ENCODE measurements around the gene KIF21A.

The KIF21A gene

DNA sequence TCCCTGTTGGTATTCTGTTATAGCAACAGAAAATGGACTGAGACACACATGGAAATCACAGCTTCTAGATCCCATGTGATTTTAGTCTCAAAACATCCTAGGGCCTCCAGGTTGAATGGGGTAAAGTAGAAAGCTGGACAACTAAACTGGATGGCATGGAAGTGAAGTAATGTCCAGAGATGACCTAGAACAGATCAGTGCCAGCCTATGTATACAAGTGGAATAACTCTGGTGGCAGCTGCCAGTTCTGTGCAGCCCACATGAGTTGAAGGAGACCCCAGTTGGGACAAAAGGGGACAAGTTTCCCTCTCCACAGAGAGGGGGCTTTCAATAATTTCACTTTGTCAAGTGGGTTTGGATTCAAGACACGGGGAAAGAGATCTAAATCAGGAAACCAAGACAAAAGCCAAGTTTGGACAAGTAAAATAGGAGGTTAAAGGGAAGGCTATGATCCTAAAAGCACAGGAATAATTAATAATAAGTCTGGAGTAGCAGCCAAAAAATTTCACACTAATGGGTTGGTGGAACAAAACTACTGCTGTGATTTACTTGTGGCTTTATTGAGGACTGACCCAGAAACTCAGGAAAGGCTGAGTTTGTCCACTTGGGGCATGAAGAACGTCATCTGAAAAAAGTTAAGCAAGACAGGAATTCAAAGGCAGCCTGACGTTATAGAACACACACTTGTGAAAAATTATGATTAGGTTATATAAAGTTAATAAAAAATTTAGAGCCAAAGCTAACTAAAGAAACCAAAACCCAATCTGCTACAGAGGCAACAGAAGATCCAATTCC lies 11.7 kb downstream of the KIF21A start:
- DNase-seq = no peak

DNA sequence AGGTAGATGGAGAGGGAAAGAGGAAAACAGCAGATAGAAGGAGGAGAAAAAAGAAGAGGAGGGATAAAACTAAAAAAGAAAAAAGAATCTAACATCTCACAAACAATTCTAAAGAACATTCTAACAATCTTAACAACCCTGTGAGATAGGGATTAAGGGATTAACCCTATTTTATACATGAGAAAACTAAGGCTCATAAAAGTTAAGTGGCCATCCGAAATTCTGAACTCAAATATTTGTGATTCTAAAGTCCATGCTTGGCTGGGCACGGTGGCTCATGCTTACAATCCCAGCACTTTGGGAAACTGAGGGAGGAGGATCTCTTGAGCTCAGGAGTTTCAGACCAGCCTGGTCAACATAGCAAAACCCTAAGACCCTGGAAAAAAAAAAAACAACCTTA lies 13.1 kb downstream of the KIF21A start:
- DNase-seq = no peak

DNA sequence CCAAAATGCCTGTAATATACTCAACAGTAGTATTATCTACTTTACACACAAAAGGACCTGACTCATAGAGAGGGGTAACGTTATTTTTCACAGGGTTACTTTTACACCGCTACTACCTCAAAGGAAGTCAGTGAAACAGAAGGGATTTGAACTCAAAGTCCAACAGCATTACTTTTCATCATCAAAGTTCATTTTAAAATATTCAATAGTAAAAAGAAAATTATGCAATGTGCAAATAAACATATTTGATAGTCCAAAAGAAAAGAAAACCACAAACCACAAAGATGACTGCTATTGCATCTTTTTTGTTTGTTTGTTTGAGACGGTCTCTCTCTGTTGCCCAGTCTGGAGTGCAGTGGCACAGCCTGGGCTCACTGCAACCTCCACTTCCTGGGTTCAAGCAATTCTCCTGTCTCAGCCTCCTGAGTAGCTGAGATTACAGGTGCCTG lies 15.5 kb downstream of the KIF21A start:
- no peak for DNase-seq

DNA sequence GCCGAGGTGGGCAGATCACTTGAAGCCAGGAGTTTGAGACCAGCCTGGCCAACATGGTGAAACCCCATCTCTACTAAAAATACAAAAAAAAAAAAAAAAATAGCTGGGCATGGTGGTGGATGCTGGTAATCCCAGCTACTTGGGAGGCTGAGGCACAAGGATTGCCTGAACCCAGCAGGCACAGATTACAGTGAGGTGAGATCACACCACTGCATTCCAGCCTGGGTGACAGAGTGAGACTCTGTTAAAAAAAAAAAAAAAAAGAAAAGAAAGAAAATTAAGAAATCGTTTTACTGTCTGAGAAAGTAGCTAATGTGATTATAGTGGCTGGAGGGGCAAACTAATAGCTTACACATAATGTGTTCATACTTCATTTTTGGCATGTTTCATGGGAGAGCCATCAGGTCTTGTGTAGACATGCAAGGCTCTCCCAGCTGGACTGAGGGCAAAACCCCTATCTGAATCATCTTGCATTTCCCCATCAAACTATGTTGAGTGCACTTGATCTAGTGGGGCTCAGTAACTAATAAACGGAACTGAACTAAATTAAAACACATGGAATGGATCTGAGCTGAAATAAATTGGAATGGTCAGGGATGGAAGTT lies 16.2 kb downstream of the KIF21A start:
- DNase-seq = no peak

DNA sequence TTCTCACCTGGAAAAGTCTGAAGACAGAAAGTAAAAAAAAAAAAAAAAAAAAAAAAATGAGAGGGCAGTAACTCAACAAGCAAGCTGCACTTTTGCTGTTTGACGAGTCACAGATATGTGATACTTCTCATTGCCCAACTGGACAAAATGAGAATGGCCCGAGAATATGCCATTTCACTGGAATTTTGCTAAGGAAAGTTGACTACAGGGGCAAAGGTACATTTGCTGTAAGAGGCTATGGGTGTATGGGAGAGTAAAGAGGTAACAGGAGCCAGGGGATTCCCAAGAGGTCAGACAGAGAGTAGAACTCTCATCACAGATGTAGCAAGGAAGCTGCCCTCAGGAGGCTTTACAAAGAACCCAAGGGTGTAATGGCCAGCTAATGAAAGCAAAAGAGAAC lies 22.9 kb downstream of the KIF21A start:
- no peak for DNase-seq

DNA sequence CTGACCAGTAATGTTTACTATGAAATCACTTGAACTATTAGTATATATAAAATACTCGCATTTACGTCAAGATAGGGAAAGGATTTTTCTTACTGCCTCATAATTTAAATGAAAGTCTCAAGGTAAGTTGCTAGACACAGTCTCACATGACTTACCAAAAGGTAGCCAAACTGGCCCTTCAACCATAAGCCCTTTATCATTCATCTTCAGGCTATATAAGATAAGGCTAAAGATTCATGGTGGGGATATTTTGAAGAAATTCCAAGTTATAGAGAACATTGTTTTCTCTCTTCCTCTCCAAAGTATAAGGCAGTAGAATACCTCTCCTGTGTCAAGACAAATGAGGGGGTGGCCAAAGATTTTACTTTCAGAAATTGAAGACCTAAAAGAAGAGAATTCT lies 23.4 kb downstream of the KIF21A start:
- DNase-seq = no peak

DNA sequence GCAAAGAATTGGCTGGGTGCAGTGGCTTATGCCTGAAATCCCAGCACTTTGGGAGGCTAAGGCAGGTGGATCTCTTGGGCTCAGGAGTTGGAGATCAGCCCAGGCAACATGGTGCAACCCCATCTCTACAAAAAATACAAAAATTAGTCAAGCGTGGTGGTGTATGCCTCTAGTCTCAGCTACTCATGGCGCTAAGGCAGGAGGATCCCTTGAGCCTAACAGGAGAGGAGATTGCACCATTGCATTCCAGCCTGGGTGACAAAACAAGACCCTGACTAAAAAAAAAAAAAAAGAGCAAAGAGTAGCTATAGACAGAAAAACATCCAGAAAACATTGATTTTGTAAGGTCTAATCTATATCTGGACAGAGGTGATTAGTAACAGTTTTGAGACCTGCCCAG lies 25.0 kb downstream of the KIF21A start:
- DNase-seq = no peak

DNA sequence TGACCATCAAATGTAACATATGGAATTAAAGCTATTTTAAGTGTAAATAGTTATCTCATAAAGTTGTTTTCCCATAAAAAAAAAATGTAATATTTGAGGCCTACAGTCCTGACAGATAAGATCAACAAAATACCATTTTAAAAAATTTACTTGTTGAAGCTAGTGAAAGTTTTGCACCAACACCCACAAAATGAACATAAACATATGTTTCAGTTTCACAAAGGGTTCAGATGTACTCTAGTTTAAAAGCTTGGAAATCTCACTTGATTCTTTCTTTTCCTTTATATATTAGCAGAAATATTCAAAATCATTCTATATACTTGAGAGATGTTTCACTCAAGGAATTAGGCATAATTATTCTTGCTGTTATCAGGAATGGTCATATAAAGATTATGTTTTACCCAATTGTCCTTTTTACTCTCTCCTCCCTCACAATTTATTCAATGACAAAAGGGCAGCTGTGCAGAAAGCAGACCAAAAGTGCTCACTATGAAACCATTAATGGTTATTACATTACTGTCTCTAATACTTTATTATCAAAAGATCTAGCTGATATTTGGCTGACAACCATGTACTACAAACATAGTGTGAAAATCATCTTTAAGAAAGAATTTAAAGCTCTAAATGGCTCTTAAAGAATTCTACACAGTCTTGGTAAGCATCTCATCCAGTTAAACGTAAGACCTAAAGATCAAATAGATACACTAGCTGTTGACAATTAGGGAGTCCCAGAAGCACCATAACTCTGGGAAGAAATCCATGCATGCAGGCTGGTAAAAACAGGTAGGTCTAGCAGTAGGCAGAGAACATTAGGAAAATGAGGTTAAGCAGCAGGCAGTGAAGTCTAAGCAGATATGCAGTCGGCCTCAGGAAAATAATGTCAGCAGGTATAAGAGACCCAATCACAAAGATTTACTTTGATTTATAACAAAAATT lies 28.8 kb downstream of the KIF21A start:
- DNase-seq = no peak

DNA sequence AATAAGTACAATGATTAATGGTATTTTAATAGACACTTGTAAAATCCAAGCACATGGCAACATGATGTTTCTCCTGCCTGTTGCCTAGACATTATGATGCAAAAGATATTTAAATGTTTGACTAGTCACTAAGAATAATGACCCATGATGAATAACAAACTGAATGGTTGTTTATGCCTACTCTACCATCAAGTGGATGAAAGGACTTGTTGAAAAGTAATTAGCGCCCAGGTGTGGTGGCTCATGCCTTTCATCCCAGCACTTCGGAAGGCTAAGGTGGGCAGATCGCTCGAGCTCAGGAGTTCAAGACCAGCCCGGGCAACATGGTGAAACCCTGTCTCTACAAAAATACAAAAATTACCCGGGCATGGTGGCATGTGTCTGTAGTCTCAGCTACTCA lies 30.7 kb downstream of the KIF21A start:
- DNase-seq = no peak

DNA sequence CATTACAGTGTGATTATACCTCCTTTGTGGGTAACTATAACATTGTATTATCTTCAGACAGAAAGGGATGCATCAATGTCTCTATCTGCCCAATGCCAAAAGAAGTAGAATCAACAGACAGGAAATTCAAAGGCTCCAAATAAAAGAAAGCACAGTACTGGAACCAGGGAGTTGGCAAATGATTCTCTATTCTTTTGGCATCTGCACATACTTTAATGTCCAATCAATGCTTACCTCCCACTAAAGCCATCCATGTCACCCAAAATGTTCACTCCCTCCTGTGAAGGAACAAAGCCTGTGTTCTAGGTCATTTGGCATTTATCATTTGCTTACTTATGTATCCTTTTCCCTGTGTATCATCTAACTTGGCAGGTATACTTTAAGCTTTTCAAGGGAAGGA lies 36.7 kb downstream of the KIF21A start:
- no peak for DNase-seq

DNA sequence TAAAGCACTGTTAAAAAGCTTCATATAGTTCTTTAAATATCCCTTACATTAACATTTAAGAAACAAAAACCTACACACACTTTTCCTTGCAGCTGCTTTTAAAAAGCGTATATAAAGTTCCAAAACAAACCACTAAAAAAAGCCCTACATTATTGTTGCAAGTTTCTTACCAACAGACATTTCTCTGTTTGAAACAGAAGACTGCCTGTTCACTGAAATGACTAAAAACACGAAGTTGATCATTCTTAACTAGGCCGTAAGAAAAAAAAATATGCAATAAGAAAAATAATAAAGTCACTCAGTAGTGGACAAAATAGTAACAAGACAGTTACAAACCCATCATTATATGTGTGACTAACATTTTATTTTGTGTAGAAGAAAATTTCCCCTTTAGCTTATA lies 37.3 kb downstream of the KIF21A start:
- no peak for DNase-seq

DNA sequence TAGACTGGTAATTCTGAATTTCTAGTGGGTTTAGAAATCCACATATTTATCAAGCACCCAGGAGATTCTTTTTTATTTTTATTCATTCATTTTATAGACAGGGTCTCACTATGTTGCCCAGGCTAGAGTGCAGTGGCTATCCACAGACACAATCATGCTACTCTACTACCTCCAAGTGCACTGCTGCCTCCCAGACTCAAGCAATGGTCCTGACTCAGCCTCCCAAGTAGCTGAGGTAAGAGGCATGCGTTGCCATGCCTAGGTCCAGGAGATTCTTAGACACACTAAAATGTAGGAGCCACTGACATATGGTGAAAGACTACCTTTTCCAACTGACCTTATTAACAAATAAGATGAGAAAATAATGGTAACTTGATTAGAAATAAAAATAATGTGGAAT lies 38.9 kb downstream of the KIF21A start:
- DNase-seq = no peak

DNA sequence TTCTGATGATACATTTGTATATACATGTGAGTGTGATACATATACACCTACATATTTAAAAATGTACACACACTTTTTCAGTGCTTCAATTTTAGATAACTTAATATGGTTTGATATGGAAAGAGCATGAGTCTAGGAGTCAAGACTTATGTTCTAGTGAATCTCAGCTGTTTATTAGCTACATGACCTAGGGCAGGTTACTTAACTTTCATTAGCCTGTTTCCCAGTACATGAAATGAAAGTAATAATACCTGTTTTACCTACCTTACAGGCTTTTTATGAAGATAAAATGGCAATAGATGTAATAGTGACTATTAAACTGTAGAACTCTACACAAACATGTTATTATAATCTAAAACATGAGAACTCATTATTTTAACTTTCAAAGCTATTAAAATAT lies 39.5 kb downstream of the KIF21A start:
- no peak for DNase-seq

DNA sequence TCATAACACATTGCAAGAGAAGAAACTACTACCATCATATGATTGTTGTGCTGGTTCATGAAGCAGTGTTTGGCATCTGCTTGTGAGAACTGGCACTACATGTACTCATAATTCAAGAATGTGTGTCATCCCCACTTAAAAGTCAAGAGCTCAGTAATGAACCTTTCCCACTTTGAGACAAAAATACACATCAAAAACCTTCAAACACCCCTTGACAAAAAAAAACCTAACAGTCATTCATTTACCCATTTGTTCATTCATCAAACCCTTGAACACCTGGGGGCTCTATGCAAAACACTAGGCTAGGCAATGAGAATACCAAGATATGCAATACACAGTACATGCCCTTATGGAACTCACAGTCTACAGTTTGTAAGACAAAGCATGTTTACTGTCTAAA lies 40.0 kb downstream of the KIF21A start:
- no peak for DNase-seq

DNA sequence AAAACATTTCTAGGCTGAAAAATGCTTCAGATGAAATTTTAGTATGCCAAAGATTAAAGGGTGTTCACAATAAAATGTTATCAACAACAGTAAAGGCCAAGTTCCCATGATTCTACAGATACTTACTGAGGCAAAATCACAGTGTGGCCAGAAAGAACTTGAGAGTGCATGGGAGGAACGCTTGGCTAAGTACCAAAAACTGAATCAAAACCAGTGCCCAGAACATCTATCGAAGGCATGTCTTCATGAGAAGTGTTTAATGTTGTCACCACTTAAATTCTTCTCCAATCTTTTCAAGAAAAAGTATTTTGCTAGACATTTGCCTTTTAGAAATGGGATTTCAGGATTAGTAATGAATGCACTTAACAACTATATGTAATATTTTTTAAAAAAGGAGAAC lies 41.5 kb downstream of the KIF21A start:
- no peak for DNase-seq

DNA sequence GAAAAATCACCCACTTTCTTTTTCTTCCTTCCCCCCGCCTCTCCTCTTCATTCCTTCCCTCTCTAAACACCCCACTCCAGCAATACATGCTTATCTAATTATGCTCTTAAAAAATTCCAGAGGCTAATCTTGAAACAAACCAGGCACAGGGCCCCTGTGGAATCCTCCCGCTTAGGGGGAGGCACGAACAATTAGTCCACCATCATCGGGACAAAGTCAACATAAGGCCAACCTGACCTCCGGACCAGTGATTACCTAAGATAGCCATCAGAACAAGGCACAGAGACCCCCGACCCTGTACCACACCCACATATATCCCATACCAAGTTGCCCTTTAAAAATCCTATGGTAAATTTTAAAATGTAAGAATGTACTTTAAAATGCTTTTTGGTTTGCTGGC lies 47.1 kb downstream of the KIF21A start:
- no peak for DNase-seq

DNA sequence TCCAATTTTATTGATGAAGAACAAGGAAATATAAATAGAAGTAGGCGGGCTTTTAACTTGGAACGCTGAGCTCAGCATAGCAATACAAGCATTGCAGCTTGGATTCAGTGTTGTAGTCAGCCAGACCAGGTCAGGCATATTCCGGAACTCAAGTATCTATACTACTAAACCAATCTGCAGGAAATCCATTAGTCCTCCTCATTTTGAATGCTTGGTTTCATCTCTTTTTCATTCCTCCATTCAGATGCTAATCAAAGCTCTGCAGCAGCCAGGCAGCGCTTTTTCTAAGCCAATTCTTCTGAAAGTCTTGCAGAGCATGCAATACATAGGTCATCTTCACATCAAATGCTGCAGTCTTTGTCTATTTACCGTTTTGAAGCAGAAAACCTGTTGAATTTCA lies 49.0 kb downstream of the KIF21A start:
- DNase-seq = no peak

DNA sequence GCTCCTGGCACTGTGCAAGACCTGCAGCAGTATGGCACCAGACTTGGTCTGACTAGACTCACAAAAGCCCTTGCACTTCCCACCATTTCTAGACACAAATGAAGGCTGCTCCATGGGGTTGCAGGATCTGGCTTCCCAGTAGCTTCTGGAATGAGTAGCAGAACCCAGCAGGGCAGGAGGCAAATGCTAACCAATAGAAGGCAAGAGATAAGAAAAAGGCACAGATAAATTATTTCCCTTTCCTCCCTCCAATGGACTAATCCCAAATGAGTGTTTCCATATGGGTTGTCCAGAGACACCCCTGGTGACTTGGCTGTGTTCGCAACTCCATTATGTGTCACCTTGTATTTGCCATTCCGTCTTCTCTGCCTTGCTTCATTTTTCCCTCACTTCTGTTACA lies 49.7 kb downstream of the KIF21A start:
- DNase-seq = no peak

DNA sequence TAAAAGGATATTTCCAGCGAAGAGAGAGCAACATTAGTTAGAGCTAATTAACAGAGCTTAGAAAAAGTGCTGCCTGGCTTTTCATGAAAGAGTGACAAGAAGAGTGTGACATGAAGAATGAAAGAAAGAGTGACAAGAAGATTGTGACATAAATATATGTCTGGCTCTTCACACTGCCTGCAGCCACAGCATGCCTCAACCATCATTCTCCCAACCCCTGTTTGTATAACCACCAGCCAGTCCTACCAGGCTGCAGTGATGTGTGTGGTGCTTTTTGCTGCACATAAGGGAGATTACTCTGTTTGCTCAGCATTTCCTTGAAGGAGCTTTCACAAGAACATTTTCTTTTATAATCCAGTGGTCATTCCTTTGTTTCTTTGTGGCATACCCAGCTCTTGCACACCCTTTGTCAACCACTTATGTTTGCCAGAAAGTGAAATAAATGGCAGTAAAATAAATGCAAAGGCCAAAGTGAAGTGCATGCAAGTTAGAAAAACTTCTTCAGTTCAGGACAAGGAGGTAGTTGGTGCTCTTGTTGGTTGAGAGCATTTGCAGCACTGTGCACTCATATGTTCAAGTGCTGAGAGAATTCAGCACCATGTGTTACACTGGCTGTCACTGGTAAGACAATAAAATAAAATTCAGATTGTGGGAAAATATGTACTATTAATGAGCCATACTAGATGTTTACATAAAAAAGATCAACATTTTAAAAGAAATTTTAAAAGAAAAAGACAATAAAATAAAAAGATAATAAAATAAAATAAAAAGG lies 50.6 kb downstream of the KIF21A start:
- DNase-seq = no peak

DNA sequence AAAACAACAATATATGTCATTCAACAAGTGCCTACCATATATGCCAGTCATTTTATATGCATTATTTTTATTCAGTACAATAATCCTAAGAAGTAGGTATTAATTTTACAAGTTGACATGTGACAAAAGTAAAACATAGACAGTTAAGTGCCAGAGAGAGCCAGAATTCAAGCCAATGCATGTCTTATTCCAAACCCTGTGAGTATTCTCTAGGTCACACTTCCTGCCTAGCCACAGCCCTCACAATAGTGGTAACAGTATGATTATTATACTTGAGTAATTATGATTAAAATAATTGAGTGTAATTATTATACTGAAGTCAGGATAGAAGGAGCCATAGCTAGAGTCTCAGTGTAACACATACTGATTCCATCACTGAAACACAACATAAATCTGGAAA lies 52.2 kb downstream of the KIF21A start:
- DNase-seq = no peak

DNA sequence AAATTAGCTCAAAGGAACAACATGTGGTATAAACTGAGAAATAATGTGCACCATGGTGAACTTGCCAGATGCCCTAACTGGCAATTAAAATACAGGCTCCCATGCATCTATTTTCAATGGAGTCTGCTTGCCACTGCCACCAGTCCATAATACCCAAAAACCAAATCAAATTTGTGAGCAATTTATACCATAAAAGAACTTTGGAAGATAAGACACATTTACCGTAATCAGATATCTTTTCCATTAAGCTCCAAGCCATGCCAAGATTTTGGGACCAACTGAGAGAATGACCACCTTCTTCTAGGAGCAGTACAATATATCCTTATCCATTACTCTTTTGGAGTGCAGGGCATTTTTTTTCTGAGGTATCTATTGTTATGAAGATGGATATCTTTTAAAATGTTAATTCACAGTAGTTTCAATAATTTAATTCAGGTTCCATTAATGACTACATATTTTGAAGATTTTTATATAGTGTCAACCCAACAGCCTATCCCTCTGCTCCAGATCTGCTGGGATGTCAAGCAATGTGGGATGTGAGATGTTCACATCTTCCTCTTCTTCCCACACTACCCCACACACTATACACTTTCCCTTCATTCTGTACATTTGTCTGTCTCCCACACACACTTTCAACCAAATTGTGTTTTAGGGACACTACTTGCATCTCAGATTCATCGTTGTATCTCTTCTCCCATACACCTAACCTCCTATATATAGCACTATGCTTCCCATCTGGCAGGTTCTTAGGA lies 53.3 kb downstream of the KIF21A start:
- DNase-seq = no peak

DNA sequence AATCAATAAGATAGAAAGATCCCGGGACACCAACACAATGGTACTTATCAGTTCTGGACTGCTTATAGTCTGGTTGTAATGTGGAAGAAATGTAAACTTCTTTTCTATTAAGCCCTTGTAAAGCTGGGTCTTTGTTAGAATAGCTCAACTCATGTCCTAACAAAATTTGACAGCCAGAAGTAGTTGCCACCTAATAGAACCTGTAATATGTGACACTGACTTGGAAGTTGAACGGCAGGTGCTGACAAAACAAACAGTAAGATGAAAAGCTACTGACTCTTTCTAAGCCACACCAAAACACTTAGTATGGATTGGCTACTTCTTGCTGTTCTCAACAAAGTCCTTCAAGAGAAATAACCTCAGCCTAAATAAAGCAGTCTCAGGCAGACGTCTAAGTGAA lies 56.6 kb downstream of the KIF21A start:
- no peak for DNase-seq
